Ishikawa (cell line): ENCODE results near the gene NUP214.

Experiments
- CEBPB ChIP-seq: IDR thresholded peaks from 2 replicates; pipeline ENCODE4 v1.6.1; 2012
- CREB1 ChIP-seq: IDR thresholded peaks from 2 replicates; pipeline ENCODE4 v1.6.1; 2012; ENCODE audit warnings: low read depth
- EGR1 ChIP-seq: IDR thresholded peaks from 2 replicates; pipeline ENCODE4 v1.6.1; 2012
- EP300 ChIP-seq: IDR thresholded peaks from 2 replicates; pipeline ENCODE4 v1.6.1; 2012; ENCODE audit warnings: borderline replicate concordance
- FOXM1 ChIP-seq: IDR thresholded peaks from 2 replicates; pipeline ENCODE4 v1.6.1; 2012; ENCODE audit warnings: low read depth, borderline replicate concordance
- NFIC ChIP-seq: IDR thresholded peaks from 2 replicates; pipeline ENCODE4 v1.6.1; 2012
- RAD21 ChIP-seq: IDR thresholded peaks from 2 replicates; pipeline ENCODE4 v1.6.1; 2012; ENCODE audit warnings: low read depth
- TAF1 ChIP-seq: IDR thresholded peaks from 2 replicates; pipeline ENCODE4 v1.6.1; 2012; ENCODE audit warnings: low read depth, mild to moderate bottlenecking
- TCF12 ChIP-seq: IDR thresholded peaks from 2 replicates; pipeline ENCODE4 v1.6.1; 2012; ENCODE audit warnings: low read depth
- TEAD4 ChIP-seq: IDR thresholded peaks from 2 replicates; pipeline ENCODE4 v1.6.1; 2012
- YY1 ChIP-seq: IDR thresholded peaks from 2 replicates; pipeline ENCODE4 v1.6.1; 2012; ENCODE audit warnings: low read depth
- ZBTB7A ChIP-seq: IDR thresholded peaks from 2 replicates; pipeline ENCODE4 v1.6.1; 2012; ENCODE audit warnings: low read depth
- TF ChIP-seq, protein P1 (sequence below): IDR thresholded peaks from 2 replicates; pipeline ENCODE4 v1.6.1; 2012; ENCODE audit warnings: low read depth, mild to moderate bottlenecking
- TF ChIP-seq, protein P2 (sequence below): IDR thresholded peaks from 2 replicates; pipeline ENCODE4 v1.6.1; 2012
- TF ChIP-seq, protein P3 (sequence below): IDR thresholded peaks from 2 replicates; pipeline ENCODE4 v1.6.1; 2012

NUP214 gene

DNA sequence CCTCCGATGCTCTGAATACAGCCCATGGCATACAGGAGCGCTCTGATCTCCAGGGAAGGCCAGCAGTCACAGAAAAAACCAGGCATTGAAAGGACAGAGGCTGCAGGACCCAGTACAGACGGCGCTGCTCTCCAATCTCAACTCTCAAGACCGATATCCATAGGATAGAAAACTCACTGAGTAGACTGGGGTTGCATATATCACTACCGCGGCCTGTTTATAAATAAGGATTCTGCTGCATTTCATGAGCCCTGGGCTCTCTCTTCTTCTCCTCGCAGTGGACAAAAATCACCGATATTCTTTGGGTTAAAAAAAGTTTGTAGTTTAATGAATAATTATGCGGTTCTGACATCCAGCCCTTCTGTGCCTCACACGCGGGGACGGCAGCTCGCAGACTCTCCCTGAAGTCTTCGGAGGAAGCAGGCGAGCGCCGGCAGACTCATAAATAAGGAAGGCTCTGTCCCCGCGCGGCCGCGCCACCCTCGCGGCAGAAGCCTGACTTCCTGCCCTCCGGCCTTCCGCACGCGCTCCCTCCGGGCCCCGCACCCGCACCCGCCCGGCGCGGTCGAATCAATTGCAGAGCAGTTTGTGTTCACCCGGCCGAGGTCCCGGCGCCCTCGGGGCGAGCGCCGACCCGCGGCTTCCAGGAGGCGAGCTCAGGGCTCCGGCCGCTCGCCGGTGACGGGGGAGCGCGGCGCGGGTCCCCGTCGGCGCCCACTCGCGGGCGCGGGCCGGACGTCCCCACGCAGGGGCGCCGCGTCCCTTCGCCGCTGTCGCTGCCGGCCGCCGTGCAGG lies 150.9 kb downstream of the NUP214 start, which contains the start of gene FAM78A:
Gene FAM78A, minus strand, starts transcription at position 417 of the 795 bp plus-strand sequence. Its CDS starts 331 bp downstream, at position 86.
- TF ChIP-seq TCF12 (no peak), FOXM1 (no peak), TAF1 (no peak), YY1 (no peak), TEAD4 (no peak), CREB1 (no peak), RAD21 (no peak), EP300 (no peak), ZBTB7A (no peak), CEBPB (no peak), NFIC (no peak), EGR1 (no peak)
- TF ChIP-seq, protein P1, sequence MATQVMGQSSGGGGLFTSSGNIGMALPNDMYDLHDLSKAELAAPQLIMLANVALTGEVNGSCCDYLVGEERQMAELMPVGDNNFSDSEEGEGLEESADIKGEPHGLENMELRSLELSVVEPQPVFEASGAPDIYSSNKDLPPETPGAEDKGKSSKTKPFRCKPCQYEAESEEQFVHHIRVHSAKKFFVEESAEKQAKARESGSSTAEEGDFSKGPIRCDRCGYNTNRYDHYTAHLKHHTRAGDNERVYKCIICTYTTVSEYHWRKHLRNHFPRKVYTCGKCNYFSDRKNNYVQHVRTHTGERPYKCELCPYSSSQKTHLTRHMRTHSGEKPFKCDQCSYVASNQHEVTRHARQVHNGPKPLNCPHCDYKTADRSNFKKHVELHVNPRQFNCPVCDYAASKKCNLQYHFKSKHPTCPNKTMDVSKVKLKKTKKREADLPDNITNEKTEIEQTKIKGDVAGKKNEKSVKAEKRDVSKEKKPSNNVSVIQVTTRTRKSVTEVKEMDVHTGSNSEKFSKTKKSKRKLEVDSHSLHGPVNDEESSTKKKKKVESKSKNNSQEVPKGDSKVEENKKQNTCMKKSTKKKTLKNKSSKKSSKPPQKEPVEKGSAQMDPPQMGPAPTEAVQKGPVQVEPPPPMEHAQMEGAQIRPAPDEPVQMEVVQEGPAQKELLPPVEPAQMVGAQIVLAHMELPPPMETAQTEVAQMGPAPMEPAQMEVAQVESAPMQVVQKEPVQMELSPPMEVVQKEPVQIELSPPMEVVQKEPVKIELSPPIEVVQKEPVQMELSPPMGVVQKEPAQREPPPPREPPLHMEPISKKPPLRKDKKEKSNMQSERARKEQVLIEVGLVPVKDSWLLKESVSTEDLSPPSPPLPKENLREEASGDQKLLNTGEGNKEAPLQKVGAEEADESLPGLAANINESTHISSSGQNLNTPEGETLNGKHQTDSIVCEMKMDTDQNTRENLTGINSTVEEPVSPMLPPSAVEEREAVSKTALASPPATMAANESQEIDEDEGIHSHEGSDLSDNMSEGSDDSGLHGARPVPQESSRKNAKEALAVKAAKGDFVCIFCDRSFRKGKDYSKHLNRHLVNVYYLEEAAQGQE, result no peak
- TF ChIP-seq, protein P2, sequence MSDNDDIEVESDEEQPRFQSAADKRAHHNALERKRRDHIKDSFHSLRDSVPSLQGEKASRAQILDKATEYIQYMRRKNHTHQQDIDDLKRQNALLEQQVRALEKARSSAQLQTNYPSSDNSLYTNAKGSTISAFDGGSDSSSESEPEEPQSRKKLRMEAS, result no peak
- TF ChIP-seq, protein P3, sequence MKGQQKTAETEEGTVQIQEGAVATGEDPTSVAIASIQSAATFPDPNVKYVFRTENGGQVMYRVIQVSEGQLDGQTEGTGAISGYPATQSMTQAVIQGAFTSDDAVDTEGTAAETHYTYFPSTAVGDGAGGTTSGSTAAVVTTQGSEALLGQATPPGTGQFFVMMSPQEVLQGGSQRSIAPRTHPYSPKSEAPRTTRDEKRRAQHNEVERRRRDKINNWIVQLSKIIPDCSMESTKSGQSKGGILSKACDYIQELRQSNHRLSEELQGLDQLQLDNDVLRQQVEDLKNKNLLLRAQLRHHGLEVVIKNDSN, result no peak

DNA sequence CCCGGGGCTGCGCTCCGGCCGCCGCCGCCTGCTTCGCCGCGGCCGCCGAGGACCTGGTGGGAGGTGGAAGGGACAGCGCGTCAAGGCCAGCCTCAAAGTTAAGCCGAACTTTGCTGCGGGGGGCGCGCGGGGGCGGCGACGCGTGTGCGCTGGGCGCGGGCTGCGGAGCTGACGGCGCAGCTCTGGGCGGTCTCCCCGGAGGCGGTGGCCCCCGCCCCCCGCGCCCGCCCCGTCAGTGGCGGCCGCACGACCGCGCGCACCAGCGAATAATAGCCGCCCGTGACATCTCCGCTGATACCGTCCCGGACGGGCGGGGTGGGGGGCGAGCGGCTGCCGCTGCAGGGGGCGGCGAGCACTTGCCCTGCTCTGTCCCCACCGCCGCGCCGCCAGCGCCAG lies 151.5 kb downstream of the NUP214 start:
- 0 out of 2 replicates have a peak, but pooled peaks have one; percentile 27 for TF ChIP-seq EGR1
- TF ChIP-seq ZBTB7A, result no peak
- no peak for TF ChIP-seq RAD21

DNA sequence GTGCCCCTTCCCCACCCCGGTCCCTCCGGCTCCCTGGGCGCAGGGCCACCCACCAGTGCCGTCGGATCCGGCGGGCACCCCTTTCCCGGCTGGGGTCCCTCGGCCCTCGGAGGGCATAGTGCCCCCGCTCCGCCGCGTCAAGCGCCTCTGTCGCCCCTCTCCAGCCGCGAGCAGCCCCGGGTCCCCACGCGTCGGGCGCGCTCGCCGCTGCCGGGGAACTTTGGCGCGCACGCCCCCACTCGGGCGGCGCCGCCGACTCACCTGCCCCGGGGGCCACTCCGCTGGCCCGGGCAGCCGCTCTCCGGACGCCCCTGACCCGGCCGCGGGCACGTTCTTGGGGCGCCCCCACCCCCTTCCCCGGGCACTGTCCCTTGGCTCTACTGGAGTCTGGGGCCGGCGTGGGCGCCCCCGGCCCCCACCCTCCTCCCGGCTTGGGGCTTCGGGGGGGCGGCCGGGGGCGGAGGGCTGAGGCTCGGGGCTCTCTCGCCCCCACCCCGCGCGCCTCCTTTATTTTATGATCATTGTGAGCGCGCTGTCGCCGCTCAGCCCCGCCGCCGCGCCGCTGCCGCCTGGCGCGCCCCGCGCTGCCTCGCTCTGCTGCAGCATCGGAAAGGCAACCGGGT lies 152.0 kb downstream of the NUP214 start:
- TF ChIP-seq ZBTB7A (peak; percentile 68; the same call in 1 of the 2 replicates), FOXM1 (no peak)

DNA sequence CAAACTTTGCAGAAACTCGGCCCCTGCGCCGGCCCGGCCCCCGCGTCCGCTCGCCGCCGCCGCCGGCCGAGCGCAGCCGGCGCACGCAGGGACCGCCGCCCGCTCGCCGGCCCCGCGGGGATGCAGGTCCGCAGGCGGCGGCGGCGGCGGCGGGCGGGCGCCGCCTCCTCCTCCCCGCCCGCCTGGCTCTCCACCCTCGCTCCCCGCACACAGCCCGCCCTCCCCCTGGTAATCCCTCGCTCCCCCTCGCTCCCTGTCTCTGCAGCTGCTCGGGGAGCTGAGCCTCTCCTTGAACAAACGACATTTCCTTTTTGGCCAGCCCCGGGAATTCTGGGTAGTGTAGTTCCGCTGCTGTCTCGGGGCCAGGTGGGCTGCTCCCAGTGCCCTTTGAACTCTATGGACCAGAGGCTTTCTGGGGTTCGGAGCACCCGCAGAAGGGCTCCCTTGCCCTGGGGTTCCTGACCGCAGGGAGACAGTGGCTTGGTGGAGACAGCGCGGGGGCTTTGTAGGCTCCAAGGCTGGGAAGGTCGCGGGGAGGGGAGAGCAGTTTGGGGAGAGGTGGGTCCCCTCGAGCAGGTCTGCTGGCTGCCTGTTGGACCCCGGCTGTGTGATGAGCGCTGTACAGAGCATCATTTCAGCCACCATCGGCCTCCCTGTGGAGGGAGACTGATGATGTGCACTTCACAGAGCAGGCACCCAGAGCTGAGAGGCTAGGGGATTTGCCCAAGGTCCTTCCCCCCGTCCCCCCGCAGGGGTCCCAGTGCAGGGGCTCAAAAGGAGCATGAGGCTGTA lies 152.7 kb downstream of the NUP214 start:
- TF ChIP-seq TCF12, result no peak
- TF ChIP-seq YY1, result peak; percentile 48; the same call in 1 of the 2 replicates
- TF ChIP-seq, protein P1, result no peak
- TF ChIP-seq CREB1, result peak; percentile 65; the same call in 1 of the 2 replicates
- TF ChIP-seq TAF1, result no peak
- no peak for TF ChIP-seq CEBPB

DNA sequence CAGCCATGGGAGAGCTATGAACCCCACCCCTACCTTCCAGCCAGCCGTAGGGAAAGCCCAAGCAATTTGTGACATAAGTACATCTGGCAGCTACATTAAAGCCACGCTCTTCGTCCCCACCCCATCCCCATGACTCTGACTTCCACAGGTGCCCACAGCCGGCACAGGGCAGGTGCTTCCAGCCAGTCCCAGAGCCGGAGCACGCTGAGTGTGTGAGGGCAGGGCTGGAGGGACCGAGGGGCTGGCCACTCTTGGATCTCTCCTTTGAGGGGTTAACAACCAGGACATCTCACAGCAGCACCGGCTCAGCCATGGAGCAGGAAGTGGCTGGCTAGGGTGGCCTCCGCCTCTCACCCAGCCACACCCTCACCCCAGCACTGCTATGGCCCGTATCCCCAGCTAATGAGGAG lies 153.3 kb downstream of the NUP214 start:
- TF ChIP-seq, protein P1, result no peak
- no peak for TF ChIP-seq CREB1
- no peak for TF ChIP-seq TAF1
- TF ChIP-seq RAD21, result no peak
- TF ChIP-seq, protein P3, result no peak
- TF ChIP-seq TCF12, result no peak
- no peak for TF ChIP-seq YY1
- no peak for TF ChIP-seq EP300
- TF ChIP-seq, protein P2, result no peak
